HepG2 (cell line): ENCODE data around the gene MTPN. TPM values are rescaled to one million over a fixed set of nuclear protein-coding genes. Genes with fewer than 3 reads are reported as not detected.

Source experiments
- ATF7-NPFF ChIP-seq: sonication (generic); formaldehyde crosslinking; IDR thresholded peaks from 2 replicates; pipeline ENCODE4 v1.8.1; 2023; ENCODE audit warnings: mild to moderate bottlenecking, low read depth, missing genetic modification reagents, moderate library complexity
- CBX1 ChIP-seq: IDR thresholded peaks from one replicate; pipeline ENCODE4 v1.6.1; 2016; ENCODE audit warnings: antibody characterized with exemption, low read depth
- FOXO1 ChIP-seq: sonication (generic); formaldehyde crosslinking; IDR thresholded peaks from 2 replicates; pipeline ENCODE4 v1.4.0; 2020; ENCODE audit warnings: missing genetic modification reagents
- HNF4G ChIP-seq, 2 experiments: sonication (generic) in 1 of 2; formaldehyde crosslinking in 1 of 2; IDR thresholded peaks; 2 replicates each; pipeline versions ENCODE4 v1.4.0 to v1.6.1; 2011 to 2020; ENCODE audit warnings: borderline replicate concordance in 2 of 2, low read depth in 2 of 2, mild to moderate bottlenecking in 2 of 2, low read length in 1 of 2, missing genetic modification reagents in 1 of 2, moderate library complexity in 1 of 2
- HNRNPLL ChIP-seq: fragments of 200-400 bp; formaldehyde crosslinking; IDR thresholded peaks from 2 replicates; pipeline ENCODE4 v1.6.1; 2017; ENCODE audit warnings: mild to moderate bottlenecking, low read depth, low read length; ENCODE audit not compliant: poor library complexity, severe bottlenecking
- KDM2A ChIP-seq: sonication (generic); formaldehyde crosslinking; IDR thresholded peaks from 2 replicates; pipeline ENCODE4 v1.4.0; 2020; ENCODE audit warnings: low read depth, missing genetic modification reagents, borderline replicate concordance
- MYC ChIP-seq: sonication (generic); formaldehyde crosslinking; IDR thresholded peaks from 2 replicates; pipeline ENCODE4 v1.9.0; 2021; ENCODE audit warnings: missing genetic modification reagents, borderline replicate concordance
- MYNN ChIP-seq: sonication (generic); formaldehyde crosslinking; IDR thresholded peaks from 2 replicates; pipeline ENCODE4 v1.4.0; 2020; ENCODE audit warnings: mild to moderate bottlenecking, low read depth, missing genetic modification reagents
- NR3C1 ChIP-seq: sonication (generic); formaldehyde crosslinking; IDR thresholded peaks from 2 replicates; pipeline ENCODE4 v1.4.0; 2020; ENCODE audit warnings: missing genetic modification reagents
- PHF20 ChIP-seq: sonication (generic); formaldehyde crosslinking; IDR thresholded peaks from 2 replicates; pipeline ENCODE4 v1.5.0; 2020; ENCODE audit warnings: mild to moderate bottlenecking, missing genetic modification reagents
- RELA ChIP-seq: sonication (generic); formaldehyde crosslinking; IDR thresholded peaks from 2 replicates; pipeline ENCODE4 v1.4.0; 2020; ENCODE audit warnings: missing genetic modification reagents
- TOPORS ChIP-seq: sonication (generic); formaldehyde crosslinking; IDR thresholded peaks from 2 replicates; pipeline ENCODE4 v1.8.0; 2023; ENCODE audit warnings: mild to moderate bottlenecking, missing genetic modification reagents
- USF2 ChIP-seq, 2 experiments: sonication (generic) in 1 of 2; formaldehyde crosslinking in 1 of 2; IDR thresholded peaks; 2 replicates each; pipeline versions ENCODE4 v1.5.1 to v1.6.1; 2011 to 2020; ENCODE audit warnings: borderline replicate concordance in 1 of 2, low read depth in 1 of 2, low read length in 1 of 2, mild to moderate bottlenecking in 1 of 2, missing genetic modification reagents in 1 of 2, moderate library complexity in 1 of 2
- ZNF44 ChIP-seq: sonication (generic); formaldehyde crosslinking; IDR thresholded peaks from 2 replicates; pipeline ENCODE4 v1.5.1; 2020; ENCODE audit warnings: mild to moderate bottlenecking, missing genetic modification reagents
- ZNF546 ChIP-seq: sonication (generic); formaldehyde crosslinking; conservative IDR thresholded peaks from 2 replicates; pipeline ENCODE4 v1.8.1; 2023; ENCODE audit warnings: mild to moderate bottlenecking, missing genetic modification reagents
- ZNF558 ChIP-seq: sonication (generic); formaldehyde crosslinking; IDR thresholded peaks from 2 replicates; pipeline ENCODE4 v1.9.0; 2022; ENCODE audit warnings: mild to moderate bottlenecking, missing genetic modification reagents, borderline replicate concordance
- polyA plus RNA-seq, 8 experiments: library from polyadenylated mRNA; depleted of rRNA in 3 of 8; stranded (reverse) in 7 of 8; unstranded in 1 of 8; fragments of >200 nt; fragmentation: Illumina TruSeq in 4 of 8; extraction: Trizol in 4 of 8; gene quantifications; 2 replicates each; pipeline versions ENCODE4 v1.2.1 to v1.2.3, GENCODE V29; 2011 to 2016; ENCODE audit warnings: low read depth in 4 of 8, missing spikeins in 1 of 8, mixed read lengths in 1 of 8; ENCODE audit not compliant: insufficient read depth in 1 of 8
- total RNA-seq, 5 experiments: library from RNA; depleted of rRNA; stranded (reverse); fragments of >200 nt; fragmentation: Illumina TruSeq; extraction: Trizol; gene quantifications; 2 replicates each; pipeline ENCODE4 v1.2.3, GENCODE V29; 2016; ENCODE audit warnings: low read depth in 1 of 5
- TF ChIP-seq, protein P1 (sequence below), 2 experiments: fragments of 450-650 bp in 1 of 2; sonication (generic) in 1 of 2; formaldehyde crosslinking in 1 of 2; IDR thresholded peaks; 2 replicates each; pipeline versions ENCODE4 v1.6.1 to v1.8.0; 2016 to 2022; ENCODE audit warnings: antibody characterized with exemption in 1 of 2, mild to moderate bottlenecking in 1 of 2, missing genetic modification reagents in 1 of 2

The MTPN gene
- total and polyA plus RNA-seq, 2 of the 13 experiments (the other 11 are each of a cell fraction or from before 2014, with no cell fraction given): 31.1 to 71.7 TPM

DNA sequence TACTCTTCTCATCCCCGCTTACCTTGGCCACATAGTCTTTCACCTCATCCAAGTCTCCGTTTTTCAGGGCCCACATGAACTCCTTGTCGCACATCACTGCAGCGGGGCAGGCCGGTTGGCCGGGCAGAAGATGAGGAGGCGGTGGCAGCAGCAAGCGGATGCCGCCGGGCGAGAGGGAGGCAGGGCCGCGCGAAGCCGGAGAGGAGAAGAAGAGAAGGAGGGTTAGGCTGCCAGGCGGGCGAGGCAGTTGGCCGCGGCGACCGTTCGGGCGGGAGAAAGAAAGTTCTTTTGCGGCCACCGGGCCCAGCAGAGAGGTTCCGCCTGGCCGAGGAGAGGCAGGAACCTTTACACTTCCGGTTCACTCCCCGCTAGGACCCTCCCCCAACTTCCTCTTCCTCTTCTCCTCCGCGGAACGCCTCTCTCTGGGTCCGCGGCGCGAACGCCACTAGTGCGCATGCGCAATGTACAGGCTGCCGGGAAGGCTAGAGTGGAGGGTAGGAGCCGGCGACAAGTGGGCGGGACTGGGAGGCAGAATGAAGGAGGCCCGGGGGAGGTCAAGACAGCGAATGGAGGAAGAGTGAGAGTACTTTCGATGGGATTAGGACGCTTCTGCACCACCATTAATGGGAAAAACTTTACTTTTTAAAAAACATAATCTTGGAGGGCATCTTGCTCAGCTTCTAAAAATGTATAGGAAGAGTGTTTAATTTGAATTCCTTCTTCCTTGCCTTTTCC, at the start of gene MTPN (continued):
- TF ChIP-seq, protein P1, sequence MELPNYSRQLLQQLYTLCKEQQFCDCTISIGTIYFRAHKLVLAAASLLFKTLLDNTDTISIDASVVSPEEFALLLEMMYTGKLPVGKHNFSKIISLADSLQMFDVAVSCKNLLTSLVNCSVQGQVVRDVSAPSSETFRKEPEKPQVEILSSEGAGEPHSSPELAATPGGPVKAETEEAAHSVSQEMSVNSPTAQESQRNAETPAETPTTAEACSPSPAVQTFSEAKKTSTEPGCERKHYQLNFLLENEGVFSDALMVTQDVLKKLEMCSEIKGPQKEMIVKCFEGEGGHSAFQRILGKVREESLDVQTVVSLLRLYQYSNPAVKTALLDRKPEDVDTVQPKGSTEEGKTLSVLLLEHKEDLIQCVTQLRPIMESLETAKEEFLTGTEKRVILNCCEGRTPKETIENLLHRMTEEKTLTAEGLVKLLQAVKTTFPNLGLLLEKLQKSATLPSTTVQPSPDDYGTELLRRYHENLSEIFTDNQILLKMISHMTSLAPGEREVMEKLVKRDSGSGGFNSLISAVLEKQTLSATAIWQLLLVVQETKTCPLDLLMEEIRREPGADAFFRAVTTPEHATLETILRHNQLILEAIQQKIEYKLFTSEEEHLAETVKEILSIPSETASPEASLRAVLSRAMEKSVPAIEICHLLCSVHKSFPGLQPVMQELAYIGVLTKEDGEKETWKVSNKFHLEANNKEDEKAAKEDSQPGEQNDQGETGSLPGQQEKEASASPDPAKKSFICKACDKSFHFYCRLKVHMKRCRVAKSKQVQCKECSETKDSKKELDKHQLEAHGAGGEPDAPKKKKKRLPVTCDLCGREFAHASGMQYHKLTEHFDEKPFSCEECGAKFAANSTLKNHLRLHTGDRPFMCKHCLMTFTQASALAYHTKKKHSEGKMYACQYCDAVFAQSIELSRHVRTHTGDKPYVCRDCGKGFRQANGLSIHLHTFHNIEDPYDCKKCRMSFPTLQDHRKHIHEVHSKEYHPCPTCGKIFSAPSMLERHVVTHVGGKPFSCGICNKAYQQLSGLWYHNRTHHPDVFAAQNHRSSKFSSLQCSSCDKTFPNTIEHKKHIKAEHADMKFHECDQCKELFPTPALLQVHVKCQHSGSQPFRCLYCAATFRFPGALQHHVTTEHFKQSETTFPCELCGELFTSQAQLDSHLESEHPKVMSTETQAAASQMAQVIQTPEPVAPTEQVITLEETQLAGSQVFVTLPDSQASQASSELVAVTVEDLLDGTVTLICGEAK (IDR thresholded peaks at IDR 0.05): peak; percentile 72
- TF ChIP-seq, protein P1 (CRISPR knock-in tag; IDR thresholded peaks at IDR 0.05): peak; percentile 25; the same call in 1 of the 2 replicates
- peak; percentile 69; the same call in 1 of the 2 replicates for TF ChIP-seq MYC (CRISPR knock-in tag)
- TF ChIP-seq USF2 (IDR thresholded peaks at IDR 0.05; ENCODE audit: low read depth, low read length): no peak
- no peak for TF ChIP-seq USF2 (CRISPR knock-in tag; IDR thresholded peaks at IDR 0.05; ENCODE audit: borderline replicate concordance)
- no peak for TF ChIP-seq NR3C1 (CRISPR knock-in tag)
- no peak for TF ChIP-seq MYNN (CRISPR knock-in tag)
- peak; percentile 73 for TF ChIP-seq KDM2A
- TF ChIP-seq FOXO1 (CRISPR knock-in tag): no peak
- TF ChIP-seq PHF20 (CRISPR knock-in tag): peak; percentile 93
- 0 out of 2 replicates have a peak, but pooled peaks have one; percentile 19 for TF ChIP-seq ATF7-NPFF (CRISPR knock-in tag)
- no peak for TF ChIP-seq ZNF546 (CRISPR knock-in tag)
- peak; percentile 52 for TF ChIP-seq CBX1
- no peak; the same call in 1 of the 2 replicates for TF ChIP-seq RELA (CRISPR knock-in tag)
- TF ChIP-seq TOPORS: 0 out of 2 replicates have a peak, but pooled peaks have one; percentile 29
- TF ChIP-seq ZNF44 (CRISPR knock-in tag): no peak
- TF ChIP-seq HNRNPLL: peak; percentile 60
- TF ChIP-seq ZNF558: 0 out of 2 replicates have a peak, but pooled peaks have one; percentile 36
- no peak for TF ChIP-seq HNF4G (IDR thresholded peaks at IDR 0.05; ENCODE audit: borderline replicate concordance, low read depth, low read length)
- TF ChIP-seq HNF4G (CRISPR knock-in tag; IDR thresholded peaks at IDR 0.05; ENCODE audit: borderline replicate concordance, low read depth): no peak
